GM20000 (cell line): Measurements from ENCODE around the gene MICB.

Experiments
- DNase-seq: peaks from one replicate; pipeline ENCODE4 v3.0.0; 2012; ENCODE audit warnings: low spot score
- TF ChIP-seq, protein P1 (sequence below): IDR thresholded peaks from 2 replicates; pipeline ENCODE4 v1.5.1; 2012; ENCODE audit warnings: mild to moderate bottlenecking, control low read depth; ENCODE audit errors: extremely low read depth, missing control alignments

Gene MICB

DNA sequence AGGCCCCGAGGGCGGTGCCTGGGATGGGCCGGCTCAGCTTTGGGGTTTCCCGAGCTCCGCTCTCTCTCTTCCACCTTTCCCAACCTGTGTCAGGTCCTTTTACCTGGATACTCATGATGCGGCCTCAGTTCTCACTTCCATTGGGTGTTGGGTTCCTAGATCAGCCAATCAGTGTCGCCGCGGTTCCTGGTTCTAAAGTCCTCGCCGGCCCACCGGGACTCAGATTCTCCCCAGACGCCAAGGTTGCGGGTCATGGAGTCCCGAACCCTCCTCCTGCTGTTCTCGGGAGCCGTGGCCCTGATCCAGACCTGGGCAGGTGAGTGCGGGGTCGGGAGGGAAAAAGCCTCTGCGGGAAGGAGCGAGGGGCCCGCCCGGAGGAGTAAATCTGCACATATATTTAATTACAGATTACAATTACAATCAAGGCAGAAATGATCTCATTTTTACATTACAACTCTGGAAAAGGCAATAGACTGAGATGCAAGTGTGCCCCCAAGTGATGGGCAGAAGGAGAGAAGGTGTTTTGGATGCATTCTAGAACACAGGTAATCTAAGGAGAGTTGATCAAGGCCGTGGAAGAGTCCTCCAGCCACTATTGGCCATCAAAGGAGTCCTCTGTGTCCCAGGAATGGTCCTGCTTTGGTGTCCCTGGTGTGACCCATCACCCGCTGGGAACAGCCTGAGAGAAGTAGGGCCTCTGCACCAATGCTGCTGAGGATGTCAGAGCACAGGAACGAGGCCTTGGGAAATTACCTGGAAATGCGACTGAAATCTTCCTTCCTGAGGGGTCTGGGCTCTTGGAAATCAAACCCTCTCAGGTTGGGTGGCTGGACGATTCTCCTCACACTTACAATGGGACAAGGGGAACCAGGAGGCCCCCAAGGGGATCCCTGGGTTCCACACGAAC, 34.7 kb upstream of the MICB start:
- TF ChIP-seq, protein P1, sequence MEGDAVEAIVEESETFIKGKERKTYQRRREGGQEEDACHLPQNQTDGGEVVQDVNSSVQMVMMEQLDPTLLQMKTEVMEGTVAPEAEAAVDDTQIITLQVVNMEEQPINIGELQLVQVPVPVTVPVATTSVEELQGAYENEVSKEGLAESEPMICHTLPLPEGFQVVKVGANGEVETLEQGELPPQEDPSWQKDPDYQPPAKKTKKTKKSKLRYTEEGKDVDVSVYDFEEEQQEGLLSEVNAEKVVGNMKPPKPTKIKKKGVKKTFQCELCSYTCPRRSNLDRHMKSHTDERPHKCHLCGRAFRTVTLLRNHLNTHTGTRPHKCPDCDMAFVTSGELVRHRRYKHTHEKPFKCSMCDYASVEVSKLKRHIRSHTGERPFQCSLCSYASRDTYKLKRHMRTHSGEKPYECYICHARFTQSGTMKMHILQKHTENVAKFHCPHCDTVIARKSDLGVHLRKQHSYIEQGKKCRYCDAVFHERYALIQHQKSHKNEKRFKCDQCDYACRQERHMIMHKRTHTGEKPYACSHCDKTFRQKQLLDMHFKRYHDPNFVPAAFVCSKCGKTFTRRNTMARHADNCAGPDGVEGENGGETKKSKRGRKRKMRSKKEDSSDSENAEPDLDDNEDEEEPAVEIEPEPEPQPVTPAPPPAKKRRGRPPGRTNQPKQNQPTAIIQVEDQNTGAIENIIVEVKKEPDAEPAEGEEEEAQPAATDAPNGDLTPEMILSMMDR, result no peak
- peak; percentile 91 for DNase-seq

DNA sequence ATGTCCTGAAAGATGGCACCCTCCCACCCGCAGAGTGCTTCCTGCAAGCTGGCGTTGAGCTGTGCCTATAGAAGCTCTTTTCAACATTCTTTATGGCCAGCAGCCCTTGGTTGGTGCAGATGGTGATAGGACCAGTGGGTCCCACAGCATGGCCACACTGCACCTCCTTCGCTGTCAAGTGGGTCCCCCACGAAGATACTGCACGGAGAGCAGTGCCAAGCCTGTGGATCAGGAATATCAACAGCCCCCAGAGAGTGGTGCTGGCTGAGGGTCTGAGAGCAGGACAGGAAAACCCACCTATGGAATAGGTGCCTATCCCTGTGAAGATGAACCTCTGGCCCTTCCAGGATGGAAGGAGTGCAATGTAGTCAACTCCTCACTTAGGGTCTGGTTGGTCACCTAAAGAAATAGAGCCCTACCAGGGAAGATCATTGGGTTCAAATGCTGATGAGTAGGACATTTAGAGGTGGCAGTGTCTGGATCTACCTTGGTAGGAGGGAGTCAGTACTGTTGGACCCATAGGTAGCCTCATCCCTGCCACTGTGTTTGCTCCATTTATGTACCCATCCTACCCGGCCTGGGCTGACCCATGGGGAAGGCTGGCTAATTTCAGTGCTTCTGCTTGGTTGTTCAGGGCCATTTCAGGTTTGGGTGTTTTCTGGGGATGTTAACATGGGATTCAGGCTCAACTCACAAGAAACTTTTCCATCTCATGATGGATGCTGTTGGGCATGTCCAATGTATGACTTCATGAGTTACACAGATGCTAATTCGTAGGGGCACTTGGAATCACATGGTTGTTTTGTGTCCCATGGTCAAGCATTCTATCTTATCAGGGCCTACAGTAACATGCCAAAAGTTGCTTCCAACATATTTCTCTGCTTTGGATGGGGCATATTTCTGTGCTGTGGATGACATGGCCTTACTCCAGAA, 33.4 kb upstream of the MICB start:
- TF ChIP-seq, protein P1, result no peak
- DNase-seq, result no peak

DNA sequence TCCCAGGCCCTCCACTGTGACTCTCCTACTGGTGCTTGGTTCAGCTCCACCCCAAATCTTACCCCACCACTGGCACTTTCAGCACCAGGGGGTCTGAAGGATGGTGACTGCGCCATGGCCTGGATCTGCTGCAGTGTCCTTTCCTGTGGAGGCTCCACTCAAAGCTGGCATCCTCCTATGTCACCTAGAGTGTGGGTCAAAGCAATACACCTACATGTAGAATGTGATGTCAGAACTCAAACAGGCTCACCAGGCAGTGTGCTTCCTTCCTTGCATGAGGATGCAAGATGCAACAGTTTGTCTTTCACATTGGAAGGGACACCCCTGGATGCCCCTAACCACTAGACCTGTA, 32.8 kb upstream of the MICB start:
- no peak for DNase-seq
- TF ChIP-seq, protein P1, result no peak

DNA sequence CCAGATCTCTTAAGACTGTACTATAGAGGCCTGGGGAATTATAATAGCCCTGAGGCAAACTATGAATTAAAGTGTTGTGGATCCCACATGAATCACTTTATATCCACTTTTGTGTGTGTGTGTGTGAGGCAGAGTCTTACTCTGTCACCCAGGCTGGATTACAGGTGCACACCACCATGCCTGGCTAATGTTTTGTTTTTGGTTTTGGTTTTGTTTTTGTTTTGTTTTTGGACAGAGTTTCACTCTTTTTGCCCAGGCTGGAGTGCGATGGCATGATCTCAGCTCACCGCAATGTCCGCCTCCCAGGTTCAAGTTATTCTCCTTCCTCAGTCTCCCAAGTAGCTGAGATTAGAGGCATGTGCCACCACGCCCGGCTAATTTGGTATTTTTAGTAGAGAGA, 32.2 kb upstream of the MICB start:
- TF ChIP-seq, protein P1, result no peak
- DNase-seq, result no peak

DNA sequence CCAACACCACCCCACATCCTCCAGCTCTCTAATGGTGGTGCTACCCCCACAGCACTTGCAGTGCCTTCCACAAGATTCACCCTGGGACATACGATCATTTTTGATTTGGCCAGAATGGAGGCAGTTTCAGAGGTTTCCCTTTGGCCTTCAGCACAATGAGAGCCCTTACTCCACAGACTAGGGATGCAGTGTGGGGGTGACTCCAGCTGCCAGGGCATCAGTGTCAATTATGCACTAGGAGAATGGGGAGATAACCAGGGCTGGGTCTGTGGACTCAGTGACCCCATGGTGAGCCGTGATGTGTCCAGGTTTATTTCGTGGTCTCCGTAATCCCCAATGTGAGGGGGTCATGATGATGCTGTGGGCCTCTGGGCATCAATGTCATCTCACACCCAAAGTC, 31.5 kb upstream of the MICB start:
- TF ChIP-seq, protein P1, result no peak
- no peak for DNase-seq

DNA sequence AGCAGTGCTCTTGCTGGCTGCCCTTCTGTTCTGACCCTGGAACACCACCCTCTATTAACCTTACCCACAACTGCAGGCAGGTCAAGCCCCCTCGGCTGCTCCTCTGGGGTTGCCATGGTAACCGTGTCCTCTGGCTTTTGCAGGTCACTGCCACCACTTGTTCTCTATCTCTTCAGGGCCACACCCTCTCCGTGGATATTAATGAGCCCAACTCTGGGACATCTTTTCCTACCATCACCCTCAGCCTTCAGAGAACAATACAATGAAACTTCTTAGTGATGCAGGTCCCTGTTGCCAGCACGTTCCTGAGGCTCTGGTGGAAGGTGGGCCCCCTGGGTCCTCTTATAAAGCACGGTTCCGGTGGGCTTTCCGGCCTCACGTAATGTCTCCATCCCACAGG, 30.8 kb upstream of the MICB start:
- no peak for DNase-seq
- TF ChIP-seq, protein P1, result no peak

DNA sequence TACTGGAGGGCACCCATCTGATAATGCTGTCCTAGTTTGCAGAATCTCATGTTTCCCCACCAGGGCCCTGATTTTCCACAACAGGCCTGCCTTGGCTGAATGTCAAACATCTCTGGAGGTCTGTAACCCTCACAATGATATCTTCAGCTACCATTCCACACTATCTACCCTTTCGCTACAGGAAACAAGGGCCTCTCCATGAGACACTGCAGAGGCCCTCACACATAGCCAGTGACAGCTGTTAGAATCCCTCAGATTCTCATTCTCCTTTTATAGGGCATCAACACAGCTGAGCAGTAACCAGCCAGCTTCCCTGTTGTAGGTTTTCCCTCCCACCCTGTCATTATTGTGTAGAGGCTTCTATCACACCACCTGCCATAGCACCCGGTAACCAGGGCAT, 29.6 kb upstream of the MICB start:
- TF ChIP-seq, protein P1, result no peak
- DNase-seq, result no peak
